ENCODE results near the gene BCL3. TPM values are rescaled to one million over a fixed set of nuclear protein-coding genes. Genes with fewer than 3 reads are reported as not detected.
A peak's percentile ranks its signal among the peaks of the same experiment; 100 is the strongest.

Gene BCL3
- total and polyA plus RNA-seq, 2 of the 13 experiments (the other 11 are each of a cell fraction or from before 2014, with no cell fraction given): 2.3 to 4.0 TPM

DNA sequence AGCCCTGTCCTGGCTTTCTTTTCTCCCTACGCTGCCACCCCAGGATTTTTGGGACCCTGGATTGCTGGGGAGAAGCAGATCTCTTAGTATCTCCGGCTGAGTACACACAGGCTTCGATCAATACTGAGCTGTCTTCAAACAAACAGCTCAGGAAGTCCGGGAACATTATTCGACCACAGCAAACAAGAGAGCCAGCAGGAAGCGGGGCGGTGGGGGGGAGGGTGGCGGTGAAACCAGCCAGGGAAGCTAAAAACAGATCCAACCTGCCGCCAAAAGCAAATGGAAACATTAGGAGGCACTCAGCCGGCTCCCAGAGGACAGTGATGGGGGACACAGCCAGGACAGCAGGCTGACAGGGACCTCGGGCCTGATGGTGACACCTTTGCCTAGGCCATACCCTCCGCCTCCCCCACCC is 48.2 kb downstream of the BCL3 start (continued):
- TF ChIP-seq, protein P1, sequence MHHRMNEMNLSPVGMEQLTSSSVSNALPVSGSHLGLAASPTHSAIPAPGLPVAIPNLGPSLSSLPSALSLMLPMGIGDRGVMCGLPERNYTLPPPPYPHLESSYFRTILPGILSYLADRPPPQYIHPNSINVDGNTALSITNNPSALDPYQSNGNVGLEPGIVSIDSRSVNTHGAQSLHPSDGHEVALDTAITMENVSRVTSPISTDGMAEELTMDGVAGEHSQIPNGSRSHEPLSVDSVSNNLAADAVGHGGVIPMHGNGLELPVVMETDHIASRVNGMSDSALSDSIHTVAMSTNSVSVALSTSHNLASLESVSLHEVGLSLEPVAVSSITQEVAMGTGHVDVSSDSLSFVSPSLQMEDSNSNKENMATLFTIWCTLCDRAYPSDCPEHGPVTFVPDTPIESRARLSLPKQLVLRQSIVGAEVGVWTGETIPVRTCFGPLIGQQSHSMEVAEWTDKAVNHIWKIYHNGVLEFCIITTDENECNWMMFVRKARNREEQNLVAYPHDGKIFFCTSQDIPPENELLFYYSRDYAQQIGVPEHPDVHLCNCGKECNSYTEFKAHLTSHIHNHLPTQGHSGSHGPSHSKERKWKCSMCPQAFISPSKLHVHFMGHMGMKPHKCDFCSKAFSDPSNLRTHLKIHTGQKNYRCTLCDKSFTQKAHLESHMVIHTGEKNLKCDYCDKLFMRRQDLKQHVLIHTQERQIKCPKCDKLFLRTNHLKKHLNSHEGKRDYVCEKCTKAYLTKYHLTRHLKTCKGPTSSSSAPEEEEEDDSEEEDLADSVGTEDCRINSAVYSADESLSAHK (CRISPR knock-in tag; IDR thresholded peaks at IDR 0.05; ENCODE audit: borderline replicate concordance): no peak
- TF ChIP-seq ZNF274 (CRISPR knock-in tag; IDR thresholded peaks at IDR 0.05) (no peak), MTF2 (CRISPR knock-in tag; IDR thresholded peaks at IDR 0.05; ENCODE audit: borderline replicate concordance) (no peak), SP2 (CRISPR knock-in tag; IDR thresholded peaks at IDR 0.05) (no peak), KAT8 (CRISPR knock-in tag; IDR thresholded peaks at IDR 0.05) (peak; percentile 58), NFE2L1 (CRISPR knock-in tag; IDR thresholded peaks at IDR 0.05; ENCODE audit: borderline replicate concordance) (no peak), FOXK1 (CRISPR knock-in tag; IDR thresholded peaks at IDR 0.05; ENCODE audit: borderline replicate concordance, low read depth) (peak; percentile 34; the same call in 1 of the 2 replicates), ZBTB3 (CRISPR knock-in tag; IDR thresholded peaks at IDR 0.05; ENCODE audit: borderline replicate concordance, low read depth) (no peak), ZNF282 (IDR thresholded peaks at IDR 0.05; ENCODE audit: partially characterized antibody) (no peak), PITX1 (CRISPR knock-in tag; IDR thresholded peaks at IDR 0.05) (peak; percentile 70), GABPB1 (CRISPR knock-in tag; IDR thresholded peaks at IDR 0.05) (peak; percentile 38), SSRP1 (CRISPR knock-in tag; IDR thresholded peaks at IDR 0.05) (0 out of 2 replicates have a peak, but pooled peaks have one; percentile 28), EHMT2 (IDR thresholded peaks at IDR 0.05; ENCODE audit: borderline replicate concordance, low read depth, low read length) (no peak), XRCC5 (optimal IDR thresholded peaks at IDR 0.05; ENCODE audit: low read length) (peak; percentile 39), MAZ (IDR thresholded peaks at IDR 0.05; ENCODE audit: borderline replicate concordance, low read depth, low read length) (no peak), MAZ (CRISPR knock-in tag; IDR thresholded peaks at IDR 0.05; ENCODE audit: low read depth) (no peak), KLF12 (CRISPR knock-in tag; IDR thresholded peaks at IDR 0.05; ENCODE audit: borderline replicate concordance) (0 out of 2 replicates have a peak, but pooled peaks have one; percentile 22), ZNF839 (CRISPR knock-in tag; IDR thresholded peaks at IDR 0.05; ENCODE audit: borderline replicate concordance) (no peak)
- TF ChIP-seq, protein P2, sequence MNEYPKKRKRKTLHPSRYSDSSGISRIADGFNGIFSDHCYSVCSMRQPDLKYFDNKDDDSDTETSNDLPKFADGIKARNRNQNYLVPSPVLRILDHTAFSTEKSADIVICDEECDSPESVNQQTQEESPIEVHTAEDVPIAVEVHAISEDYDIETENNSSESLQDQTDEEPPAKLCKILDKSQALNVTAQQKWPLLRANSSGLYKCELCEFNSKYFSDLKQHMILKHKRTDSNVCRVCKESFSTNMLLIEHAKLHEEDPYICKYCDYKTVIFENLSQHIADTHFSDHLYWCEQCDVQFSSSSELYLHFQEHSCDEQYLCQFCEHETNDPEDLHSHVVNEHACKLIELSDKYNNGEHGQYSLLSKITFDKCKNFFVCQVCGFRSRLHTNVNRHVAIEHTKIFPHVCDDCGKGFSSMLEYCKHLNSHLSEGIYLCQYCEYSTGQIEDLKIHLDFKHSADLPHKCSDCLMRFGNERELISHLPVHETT (CRISPR knock-in tag; conservative IDR thresholded peaks at IDR 0.05): no peak
- TF ChIP-seq, protein P3, sequence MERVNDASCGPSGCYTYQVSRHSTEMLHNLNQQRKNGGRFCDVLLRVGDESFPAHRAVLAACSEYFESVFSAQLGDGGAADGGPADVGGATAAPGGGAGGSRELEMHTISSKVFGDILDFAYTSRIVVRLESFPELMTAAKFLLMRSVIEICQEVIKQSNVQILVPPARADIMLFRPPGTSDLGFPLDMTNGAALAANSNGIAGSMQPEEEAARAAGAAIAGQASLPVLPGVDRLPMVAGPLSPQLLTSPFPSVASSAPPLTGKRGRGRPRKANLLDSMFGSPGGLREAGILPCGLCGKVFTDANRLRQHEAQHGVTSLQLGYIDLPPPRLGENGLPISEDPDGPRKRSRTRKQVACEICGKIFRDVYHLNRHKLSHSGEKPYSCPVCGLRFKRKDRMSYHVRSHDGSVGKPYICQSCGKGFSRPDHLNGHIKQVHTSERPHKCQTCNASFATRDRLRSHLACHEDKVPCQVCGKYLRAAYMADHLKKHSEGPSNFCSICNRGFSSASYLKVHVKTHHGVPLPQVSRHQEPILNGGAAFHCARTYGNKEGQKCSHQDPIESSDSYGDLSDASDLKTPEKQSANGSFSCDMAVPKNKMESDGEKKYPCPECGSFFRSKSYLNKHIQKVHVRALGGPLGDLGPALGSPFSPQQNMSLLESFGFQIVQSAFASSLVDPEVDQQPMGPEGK (CRISPR knock-in tag; IDR thresholded peaks at IDR 0.05): peak; percentile 84
- TF ChIP-seq, protein P4, sequence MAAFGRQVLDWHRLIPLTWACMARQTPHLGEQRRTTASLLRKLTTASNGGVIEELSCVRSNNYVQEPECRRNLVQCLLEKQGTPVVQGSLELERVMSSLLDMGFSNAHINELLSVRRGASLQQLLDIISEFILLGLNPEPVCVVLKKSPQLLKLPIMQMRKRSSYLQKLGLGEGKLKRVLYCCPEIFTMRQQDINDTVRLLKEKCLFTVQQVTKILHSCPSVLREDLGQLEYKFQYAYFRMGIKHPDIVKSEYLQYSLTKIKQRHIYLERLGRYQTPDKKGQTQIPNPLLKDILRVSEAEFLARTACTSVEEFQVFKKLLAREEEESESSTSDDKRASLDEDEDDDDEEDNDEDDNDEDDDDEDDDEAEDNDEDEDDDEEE (CRISPR knock-in tag; IDR thresholded peaks at IDR 0.05): no peak
- TF ChIP-seq, protein P5, sequence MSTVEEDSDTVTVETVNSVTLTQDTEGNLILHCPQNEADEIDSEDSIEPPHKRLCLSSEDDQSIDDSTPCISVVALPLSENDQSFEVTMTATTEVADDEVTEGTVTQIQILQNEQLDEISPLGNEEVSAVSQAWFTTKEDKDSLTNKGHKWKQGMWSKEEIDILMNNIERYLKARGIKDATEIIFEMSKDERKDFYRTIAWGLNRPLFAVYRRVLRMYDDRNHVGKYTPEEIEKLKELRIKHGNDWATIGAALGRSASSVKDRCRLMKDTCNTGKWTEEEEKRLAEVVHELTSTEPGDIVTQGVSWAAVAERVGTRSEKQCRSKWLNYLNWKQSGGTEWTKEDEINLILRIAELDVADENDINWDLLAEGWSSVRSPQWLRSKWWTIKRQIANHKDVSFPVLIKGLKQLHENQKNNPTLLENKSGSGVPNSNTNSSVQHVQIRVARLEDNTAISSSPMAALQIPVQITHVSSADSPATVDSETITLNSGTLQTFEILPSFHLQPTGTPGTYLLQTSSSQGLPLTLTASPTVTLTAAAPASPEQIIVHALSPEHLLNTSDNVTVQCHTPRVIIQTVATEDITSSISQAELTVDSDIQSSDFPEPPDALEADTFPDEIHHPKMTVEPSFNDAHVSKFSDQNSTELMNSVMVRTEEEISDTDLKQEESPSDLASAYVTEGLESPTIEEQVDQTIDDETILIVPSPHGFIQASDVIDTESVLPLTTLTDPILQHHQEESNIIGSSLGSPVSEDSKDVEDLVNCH (CRISPR knock-in tag; IDR thresholded peaks at IDR 0.05): no peak
